Memory B cell (primary cell): Measurements from ENCODE around the gene SNX25.

Source experiments
- ATAC-seq: fragments of 150-1000 bp; cut with Tn5 transposase; 2 replicates; pipeline ENCODE4 v1.10.0; 2021; ENCODE audit warnings: low read depth, mild to moderate bottlenecking, moderate library complexity
- DNase-seq, 2 donors: peaks; one replicate each; pipeline ENCODE4 v3.0.0; 2022; ENCODE audit warnings: low spot score in 2 of 2
- H3K27ac Mint-ChIP-seq: one replicate; pipeline ENCODE4 v1.8.0; 2022; ENCODE audit warnings: mild to moderate bottlenecking, moderate library complexity, mixed read lengths
- H3K27me3 Mint-ChIP-seq: one replicate; pipeline ENCODE4 v1.8.0; 2022; ENCODE audit warnings: mixed read lengths
- H3K36me3 Mint-ChIP-seq: one replicate; pipeline ENCODE4 v1.8.0; 2022; ENCODE audit warnings: mild to moderate bottlenecking, mixed read lengths
- H3K4me1 Mint-ChIP-seq: one replicate; pipeline ENCODE4 v1.8.0; 2022; ENCODE audit warnings: mixed read lengths
- H3K4me3 Mint-ChIP-seq: one replicate; pipeline ENCODE4 v1.8.0; 2022; ENCODE audit warnings: mild to moderate bottlenecking, moderate library complexity, mixed read lengths
- H3K9me3 Mint-ChIP-seq: one replicate; pipeline ENCODE4 v1.8.0; 2022; ENCODE audit warnings: mixed read lengths

Gene SNX25

DNA sequence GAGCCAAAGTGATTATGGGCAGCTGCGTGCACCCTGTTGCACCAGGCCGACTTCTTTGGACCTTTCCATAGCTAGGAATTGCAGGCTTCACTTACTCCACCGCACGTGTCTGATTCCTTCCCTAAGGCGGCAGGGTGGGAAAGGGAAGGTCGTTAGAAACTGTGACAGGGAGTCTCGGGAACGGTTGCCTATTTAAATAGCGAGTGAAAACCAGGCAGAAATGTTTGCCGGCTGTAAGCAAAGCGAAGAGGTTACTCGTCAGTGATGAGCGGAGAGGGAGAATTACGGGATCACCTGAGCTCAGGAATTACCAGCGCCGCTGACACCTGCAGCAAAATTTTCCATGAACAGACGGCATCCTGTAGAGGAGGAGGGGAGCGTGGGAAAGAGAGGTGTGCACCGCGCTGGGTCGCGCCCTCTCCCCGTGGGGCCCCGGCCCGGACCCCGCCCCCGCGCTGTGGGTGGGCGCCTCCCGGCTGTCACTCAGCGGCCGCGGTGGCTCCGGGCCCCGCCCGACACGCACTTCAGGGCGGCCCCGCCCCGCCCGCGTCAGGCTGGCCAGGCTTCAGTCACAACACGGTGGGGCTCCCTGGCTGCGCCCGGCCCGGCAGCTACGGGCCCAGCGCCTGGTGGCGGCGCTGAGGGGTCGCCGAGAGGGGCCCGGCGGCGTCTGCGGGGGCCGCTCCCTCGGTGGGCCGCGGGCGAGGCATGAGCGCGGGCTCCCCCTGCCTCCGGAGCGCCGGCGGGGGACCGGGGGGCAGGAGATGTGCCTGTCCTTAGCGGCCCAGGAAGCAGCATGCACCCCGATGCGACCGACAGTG, at the start of gene SNX25:
Gene SNX25 (plus strand): TSS at position 568 of the 821 bp plus-strand sequence. CDS start 229 bp downstream, at position 797.
- peak; percentile 85 to 86 for DNase-seq
- Mint-ChIP-seq H3K36me3 (no peaks in the 10 kb centered on the region), H3K27ac (peak within 1 kb of the TSS; percentile 93), H3K4me1 (peaks cover 49% of the 10 kb centered on the region), H3K9me3 (no peaks in the 10 kb centered on the region), H3K27me3 (no peaks in the 10 kb centered on the region), H3K4me3 (peak within 1 kb of the TSS; percentile 98)
- peak; percentile 82 for ATAC-seq

DNA sequence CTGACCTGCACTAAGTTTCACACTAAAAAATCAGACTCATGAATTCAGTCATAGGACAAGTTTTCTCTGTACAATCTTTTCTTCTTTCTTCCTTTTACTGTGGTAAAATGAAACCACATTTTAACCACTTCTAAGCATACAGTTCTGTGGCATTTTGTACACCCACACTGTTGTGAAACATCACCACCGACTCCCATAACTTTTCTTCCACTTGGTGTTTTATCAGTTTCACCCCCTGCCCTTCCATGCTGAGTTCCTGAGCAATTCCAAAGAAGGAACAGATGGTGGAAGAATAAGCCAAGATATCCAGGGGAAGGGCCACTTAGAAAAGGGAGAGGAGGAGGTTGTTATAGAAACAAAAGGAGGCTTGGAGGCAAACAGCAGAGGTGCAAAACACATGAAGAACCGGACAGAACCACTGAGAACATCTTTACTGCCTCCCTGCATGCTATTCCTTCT, 43.8 kb upstream of the SNX25 start:
- H3K9me3 Mint-ChIP-seq = no peaks in the 10 kb centered on the region
- ATAC-seq (no peak), DNase-seq (no peak)
- H3K36me3 Mint-ChIP-seq = peaks cover 23% of the 10 kb centered on the region
- no peak overlapping the region for H3K4me3 Mint-ChIP-seq
- H3K4me1 Mint-ChIP-seq = peaks cover 9% of the 10 kb centered on the region
- no peaks in the 10 kb centered on the region for H3K27me3 Mint-ChIP-seq
- H3K27ac Mint-ChIP-seq = peak overlapping the region; percentile 61

DNA sequence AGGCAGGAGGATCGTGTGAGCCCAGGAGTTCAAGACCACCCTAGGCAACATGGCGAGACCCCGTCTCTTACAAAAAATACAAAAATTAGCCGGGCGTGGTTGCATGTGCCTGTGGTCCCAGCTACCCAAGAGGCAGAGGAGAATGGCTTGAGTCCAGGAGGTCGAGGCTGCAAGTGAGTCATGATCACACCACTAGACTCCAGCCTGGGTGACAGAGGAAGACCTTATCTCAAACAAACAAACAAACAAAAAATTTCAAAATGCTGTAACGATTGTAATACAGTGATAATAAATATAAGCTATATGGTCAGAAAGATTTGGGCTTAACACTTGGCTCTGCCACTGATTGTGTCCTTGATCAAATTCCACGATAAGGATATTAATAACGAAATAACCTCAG, 42.2 kb upstream of the SNX25 start:
- Mint-ChIP-seq H3K36me3 (peaks cover 20% of the 10 kb centered on the region), H3K27me3 (no peaks in the 10 kb centered on the region), H3K27ac (no peak overlapping the region), H3K4me1 (peaks cover 15% of the 10 kb centered on the region), H3K4me3 (no peak overlapping the region), H3K9me3 (no peaks in the 10 kb centered on the region)
- DNase-seq (no peak), ATAC-seq (no peak)

DNA sequence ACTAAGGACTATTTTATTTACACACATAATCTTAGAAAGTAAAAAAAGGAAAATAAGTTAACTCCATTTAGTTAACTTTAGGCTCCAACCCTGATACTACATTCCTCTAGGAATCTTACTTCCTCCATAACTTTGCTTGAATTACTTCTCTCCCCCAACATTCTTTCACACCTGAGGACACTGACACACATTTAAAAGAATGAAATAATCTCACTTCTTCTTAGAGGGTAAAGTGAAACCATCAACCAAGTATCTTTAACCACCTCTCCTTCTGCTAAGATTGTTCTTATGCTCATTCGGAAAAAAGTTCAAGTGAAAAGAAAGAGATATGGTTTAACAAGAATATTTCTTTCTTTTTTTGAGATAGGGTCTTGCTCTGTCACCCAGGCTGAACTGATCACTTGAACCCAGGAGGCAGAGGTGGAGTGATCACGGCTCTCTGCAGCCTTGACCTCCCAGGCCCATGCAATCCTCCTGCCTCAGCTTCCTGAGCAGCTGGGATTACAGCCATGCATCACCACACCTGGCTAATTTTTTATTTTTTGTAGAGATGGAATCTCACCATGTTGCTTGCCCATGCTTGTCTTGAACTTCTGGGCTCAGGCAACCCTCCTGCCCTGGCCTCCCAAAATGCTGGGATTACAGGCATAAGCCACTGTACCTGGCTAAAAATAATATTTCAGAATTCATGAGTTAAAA, 37.9 kb upstream of the SNX25 start:
- H3K9me3 Mint-ChIP-seq = no peaks in the 10 kb centered on the region
- ATAC-seq = peak; percentile 56
- no peak overlapping the region for H3K4me3 Mint-ChIP-seq
- peaks cover 8% of the 10 kb centered on the region for H3K4me1 Mint-ChIP-seq
- no peak for DNase-seq
- H3K27me3 Mint-ChIP-seq = no peaks in the 10 kb centered on the region
- H3K27ac Mint-ChIP-seq = peak overlapping the region; percentile 10
- peaks cover 31% of the 10 kb centered on the region for H3K36me3 Mint-ChIP-seq

DNA sequence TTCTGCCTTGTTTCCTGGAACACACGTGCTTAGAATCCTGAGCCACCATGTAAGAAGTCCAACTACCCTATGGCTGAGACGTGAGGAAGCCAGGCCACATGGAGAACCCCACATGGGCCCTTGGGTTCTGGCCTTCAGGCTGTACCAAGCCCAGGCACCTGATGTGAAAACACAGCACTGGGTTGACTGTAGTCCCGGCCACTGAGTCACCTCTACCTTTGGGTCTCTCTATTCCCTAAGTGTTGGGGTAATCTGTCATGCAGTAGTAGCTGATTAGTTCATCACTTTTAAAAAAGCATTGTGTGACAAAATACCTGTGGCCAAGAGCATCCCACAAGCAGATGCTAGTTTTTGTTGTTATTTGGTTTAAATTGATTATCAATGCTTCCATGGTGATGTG, 29.9 kb upstream of the SNX25 start:
- no peaks in the 10 kb centered on the region for H3K9me3 Mint-ChIP-seq
- peaks cover 13% of the 10 kb centered on the region for H3K4me1 Mint-ChIP-seq
- DNase-seq (no peak), ATAC-seq (no peak)
- no peak overlapping the region for H3K4me3 Mint-ChIP-seq
- H3K27me3 Mint-ChIP-seq = no peaks in the 10 kb centered on the region
- no peak overlapping the region for H3K27ac Mint-ChIP-seq
- peaks cover 8% of the 10 kb centered on the region for H3K36me3 Mint-ChIP-seq

DNA sequence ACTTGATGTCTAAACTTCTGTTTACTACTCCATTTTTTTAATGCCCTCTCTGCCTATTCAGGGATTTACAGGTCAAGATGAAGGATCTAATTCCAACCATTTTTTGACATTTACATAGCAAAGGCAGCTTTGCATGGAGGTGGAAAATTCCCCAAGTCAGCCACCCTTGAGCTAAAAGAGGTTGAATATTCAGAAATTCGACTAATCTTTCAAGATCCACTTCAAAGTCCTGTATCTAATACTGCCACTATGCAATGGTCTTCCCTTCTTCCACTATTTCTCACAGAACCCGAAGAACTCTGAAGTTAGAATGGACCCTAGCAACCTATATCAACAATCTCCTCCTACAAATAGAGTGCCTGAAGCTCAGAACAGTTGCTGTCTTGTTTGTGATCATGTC, 27.2 kb upstream of the SNX25 start:
- Mint-ChIP-seq H3K4me3 (no peak overlapping the region), H3K36me3 (no peaks in the 10 kb centered on the region), H3K9me3 (no peaks in the 10 kb centered on the region), H3K27me3 (no peaks in the 10 kb centered on the region), H3K27ac (no peak overlapping the region), H3K4me1 (peaks cover 15% of the 10 kb centered on the region)
- ATAC-seq (no peak), DNase-seq (no peak)

DNA sequence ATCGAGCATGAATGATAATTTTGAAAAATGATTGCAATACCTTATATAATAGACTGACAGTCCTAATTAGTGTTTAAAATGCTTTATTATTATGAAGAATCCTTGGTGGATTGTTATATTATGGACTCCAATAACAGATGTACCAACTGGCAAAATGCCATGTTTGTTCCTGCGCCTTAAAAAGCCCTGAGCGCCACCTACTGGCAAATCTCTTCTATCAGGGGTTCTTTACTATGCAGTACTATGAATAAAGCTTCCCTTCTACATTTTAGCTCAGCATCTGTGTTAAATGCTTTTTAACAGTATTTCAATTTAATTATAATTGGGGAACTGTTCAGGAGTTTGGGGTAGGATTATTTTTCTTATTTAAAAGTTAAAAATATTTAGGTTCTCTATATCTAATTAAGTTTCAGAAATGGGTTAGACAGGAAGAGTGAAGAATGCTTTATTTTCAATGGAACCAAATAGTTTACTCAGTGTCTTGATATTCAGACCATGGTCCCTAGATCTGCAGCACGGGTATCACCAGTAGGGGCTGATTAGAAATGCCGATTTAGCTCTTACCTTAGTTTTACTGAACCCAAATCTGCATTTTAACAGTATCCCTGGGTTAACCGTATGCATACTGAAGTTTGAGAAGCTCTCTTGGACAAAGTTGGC, 25.6 kb upstream of the SNX25 start:
- Mint-ChIP-seq H3K4me1 (peaks cover 17% of the 10 kb centered on the region), H3K9me3 (no peaks in the 10 kb centered on the region), H3K36me3 (peaks cover 3% of the 10 kb centered on the region), H3K4me3 (no peak overlapping the region), H3K27me3 (no peaks in the 10 kb centered on the region), H3K27ac (no peak overlapping the region)
- ATAC-seq = peak; percentile 73
- DNase-seq = peak; percentile 69 to 70

DNA sequence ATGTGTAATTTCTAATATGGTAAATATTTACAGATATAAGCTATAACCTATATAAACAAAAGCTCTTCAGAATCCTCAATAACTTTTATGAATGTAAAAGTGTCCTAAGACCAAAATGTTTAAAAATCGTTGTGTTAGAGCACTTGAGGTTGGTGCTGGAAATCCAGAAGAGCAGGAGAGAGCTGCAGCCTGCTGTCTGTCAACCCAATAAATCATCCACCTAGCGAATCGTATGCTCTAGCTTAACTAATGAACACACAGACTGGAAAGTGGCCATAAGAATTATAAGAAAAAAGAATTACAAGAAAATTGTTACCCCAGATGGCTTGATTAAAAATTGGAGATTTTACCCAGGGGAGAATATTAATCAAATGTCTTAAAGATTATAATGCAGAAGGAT, 22.6 kb upstream of the SNX25 start:
- DNase-seq (no peak), ATAC-seq (no peak)
- Mint-ChIP-seq H3K4me1 (peaks cover 24% of the 10 kb centered on the region), H3K4me3 (no peak overlapping the region), H3K27me3 (no peaks in the 10 kb centered on the region), H3K9me3 (no peaks in the 10 kb centered on the region), H3K27ac (no peak overlapping the region), H3K36me3 (peaks cover 17% of the 10 kb centered on the region)

DNA sequence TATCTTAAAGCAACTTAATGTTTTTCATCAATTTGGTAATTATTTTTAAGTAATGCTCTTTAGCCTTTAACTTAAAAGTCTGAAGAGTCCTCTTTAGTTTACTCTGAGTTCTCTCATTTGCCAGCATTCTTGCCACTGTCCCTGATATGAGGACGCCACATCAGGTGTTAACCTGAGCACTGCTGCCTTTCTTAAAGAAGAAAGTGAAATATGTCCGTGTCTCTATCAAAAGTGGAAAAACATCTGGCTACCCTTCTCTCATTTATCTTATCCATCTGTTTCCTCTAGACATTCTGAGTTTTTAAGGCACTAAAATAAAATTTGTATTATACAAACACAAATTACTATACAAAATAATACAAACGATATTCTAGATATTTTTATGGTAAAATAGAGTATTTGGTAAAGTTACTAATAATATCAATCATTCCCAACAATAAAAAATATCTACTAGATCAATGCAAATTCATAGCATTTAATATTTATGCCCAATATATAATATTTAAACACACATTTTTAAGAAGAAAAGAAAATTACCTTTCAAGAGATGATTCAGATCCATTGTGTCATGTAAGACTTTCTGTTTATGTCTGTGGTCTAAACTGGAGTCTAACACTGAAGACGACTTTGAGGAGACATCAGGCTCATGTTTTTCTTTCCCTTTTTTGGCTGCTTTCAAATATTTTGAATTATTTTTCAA, 19.6 kb upstream of the SNX25 start:
- H3K4me3 Mint-ChIP-seq = no peak overlapping the region
- DNase-seq = no peak
- H3K27me3 Mint-ChIP-seq = no peaks in the 10 kb centered on the region
- no peaks in the 10 kb centered on the region for H3K9me3 Mint-ChIP-seq
- peaks cover 21% of the 10 kb centered on the region for H3K4me1 Mint-ChIP-seq
- H3K36me3 Mint-ChIP-seq = peaks cover 18% of the 10 kb centered on the region
- peak overlapping the region; percentile 53 for H3K27ac Mint-ChIP-seq
- ATAC-seq = no peak

DNA sequence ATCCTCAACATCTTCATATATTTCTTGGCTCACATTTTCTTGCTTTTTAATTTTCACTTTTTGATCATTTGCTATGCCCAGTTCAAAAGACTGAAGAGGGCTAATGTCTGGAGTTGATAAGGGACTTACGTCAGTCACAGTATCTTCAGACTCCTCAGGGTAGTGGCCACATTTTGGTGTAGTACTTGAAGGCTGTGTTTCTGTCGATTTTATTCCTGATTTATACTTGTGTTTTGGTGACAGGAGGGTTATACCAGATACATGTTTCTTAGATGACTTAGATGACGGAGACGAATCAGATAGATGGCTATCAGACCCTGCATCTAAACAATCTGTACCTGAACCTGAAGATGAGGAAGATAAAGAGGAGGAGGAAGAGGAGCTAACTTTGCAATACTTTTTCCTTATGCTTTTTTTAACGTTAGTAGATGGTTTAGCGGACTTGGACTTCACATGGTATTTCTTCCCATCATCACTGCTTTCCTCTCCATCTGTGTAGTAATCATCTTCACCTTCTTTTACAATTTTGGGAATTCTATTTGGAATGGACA, 19.0 kb upstream of the SNX25 start:
- H3K4me1 Mint-ChIP-seq = peaks cover 25% of the 10 kb centered on the region
- H3K27me3 Mint-ChIP-seq = no peaks in the 10 kb centered on the region
- H3K36me3 Mint-ChIP-seq = peaks cover 20% of the 10 kb centered on the region
- H3K4me3 Mint-ChIP-seq = no peak overlapping the region
- ATAC-seq = no peak
- H3K27ac Mint-ChIP-seq = peak overlapping the region; percentile 53
- DNase-seq = no peak
- no peaks in the 10 kb centered on the region for H3K9me3 Mint-ChIP-seq

DNA sequence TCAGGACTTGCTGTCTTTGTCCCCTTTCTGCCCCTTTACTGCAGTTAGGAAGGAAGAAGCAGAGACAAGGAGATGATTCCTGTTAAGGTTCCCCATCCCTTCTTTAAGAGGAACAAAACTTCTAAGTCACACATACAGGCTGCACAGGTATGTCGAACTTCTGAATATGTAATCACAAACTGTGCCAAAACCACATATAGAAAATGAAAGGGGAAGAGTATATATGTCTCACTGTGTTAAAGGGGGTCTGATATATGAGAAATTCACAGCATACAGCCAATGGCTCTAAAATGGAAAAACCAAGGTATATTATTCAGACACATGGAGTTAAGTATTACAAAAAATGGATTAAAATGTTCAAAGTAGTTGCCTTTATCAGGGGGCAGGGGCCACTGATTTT, 17.3 kb upstream of the SNX25 start:
- Mint-ChIP-seq H3K4me1 (peaks cover 25% of the 10 kb centered on the region), H3K27ac (no peak overlapping the region), H3K36me3 (peaks cover 21% of the 10 kb centered on the region), H3K27me3 (no peaks in the 10 kb centered on the region), H3K4me3 (peak overlapping the region; percentile 35), H3K9me3 (no peaks in the 10 kb centered on the region)
- DNase-seq (no peak), ATAC-seq (peak; percentile 71)

DNA sequence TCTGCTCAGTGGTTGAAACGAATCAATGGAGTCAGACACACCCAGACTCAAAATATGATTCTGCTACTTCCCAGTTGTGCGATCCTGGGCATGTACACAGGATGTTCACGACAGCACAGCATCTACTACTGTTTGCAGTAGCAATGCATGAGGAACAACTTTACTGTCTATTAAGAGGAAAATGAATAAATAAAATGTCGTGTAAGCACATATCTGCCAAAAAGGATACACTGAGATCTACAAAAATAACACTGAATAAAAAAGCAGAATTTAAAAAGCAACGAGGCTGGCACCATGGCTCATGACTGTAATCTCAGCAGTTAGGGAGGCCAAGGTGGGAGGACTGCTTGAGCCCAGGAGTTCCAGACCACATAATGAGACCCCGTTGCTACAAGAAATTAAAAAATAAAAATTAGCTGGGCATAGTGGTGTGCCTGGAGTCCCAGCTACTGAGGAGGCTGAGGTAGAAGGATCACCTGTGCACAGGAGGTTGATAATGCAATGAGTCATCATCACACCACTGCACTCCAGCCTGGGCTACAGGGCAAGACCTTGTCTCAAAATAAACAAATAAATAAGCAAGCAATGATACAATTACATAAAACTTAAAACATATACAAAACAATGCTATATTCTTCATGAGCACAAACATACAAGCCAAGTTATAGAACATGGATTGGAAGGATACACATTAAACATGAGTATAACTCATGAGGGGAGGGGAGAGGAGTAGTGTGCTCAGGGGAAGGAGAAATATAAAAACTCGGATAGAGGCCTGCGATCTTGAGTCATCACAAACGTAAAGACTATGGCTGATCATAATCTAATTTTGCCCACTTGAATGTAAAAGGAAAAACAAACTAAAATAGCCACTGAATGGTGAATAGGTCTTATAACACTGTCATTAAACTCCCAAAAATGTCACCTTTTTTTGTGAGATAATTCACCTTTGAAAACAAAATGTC, 14.2 kb upstream of the SNX25 start:
- Mint-ChIP-seq H3K4me1 (peaks cover 27% of the 10 kb centered on the region), H3K27me3 (no peaks in the 10 kb centered on the region), H3K4me3 (no peak overlapping the region), H3K9me3 (no peaks in the 10 kb centered on the region), H3K27ac (peak overlapping the region; percentile 55), H3K36me3 (peaks cover 15% of the 10 kb centered on the region)
- DNase-seq (no peak), ATAC-seq (no peak)

DNA sequence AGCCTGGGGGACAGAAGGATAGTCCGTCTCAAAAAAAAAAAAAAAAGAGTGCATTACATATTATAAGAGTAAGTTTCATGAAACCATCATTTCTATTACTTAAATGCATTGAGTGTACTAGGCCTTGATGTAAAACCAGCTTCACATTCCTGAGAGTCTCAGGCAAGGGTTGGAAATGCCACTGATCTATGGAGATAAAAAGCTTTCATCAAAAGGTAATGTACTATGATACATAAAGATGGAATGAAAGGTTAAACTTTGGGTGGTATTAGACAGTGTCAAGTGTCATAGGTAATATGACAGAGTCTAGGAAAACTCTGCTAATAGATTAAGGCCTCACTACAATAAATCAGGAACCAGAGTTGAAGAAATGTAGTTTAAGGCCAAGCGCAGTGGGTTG, 13.0 kb upstream of the SNX25 start:
- DNase-seq = no peak
- no peak for ATAC-seq
- H3K27ac Mint-ChIP-seq = no peak overlapping the region
- H3K4me3 Mint-ChIP-seq = no peak overlapping the region
- peaks cover 18% of the 10 kb centered on the region for H3K4me1 Mint-ChIP-seq
- peaks cover 7% of the 10 kb centered on the region for H3K36me3 Mint-ChIP-seq
- no peaks in the 10 kb centered on the region for H3K27me3 Mint-ChIP-seq
- H3K9me3 Mint-ChIP-seq = no peaks in the 10 kb centered on the region
